Stomach (tissue), 4 donors: Measurements from ENCODE around the gene LY9.

ENCODE experiments used
- EP300 ChIP-seq: sonication (generic); formaldehyde crosslinking; IDR thresholded peaks from one replicate; pipeline ENCODE4 v1.6.1; 2017; ENCODE audit warnings: antibody characterized with exemption
- POLR2AphosphoS5 ChIP-seq, 3 donors: sonication (generic); formaldehyde crosslinking; IDR thresholded peaks; one replicate each; pipeline ENCODE4 v1.6.1; 2016; ENCODE audit warnings: antibody characterized with exemption in 3 of 3
- TF ChIP-seq, protein P1 (sequence below), 7 experiments: fragments of 450-650 bp in 4 of 7; fragments of 200-600 bp in 3 of 7; sonication (generic) in 3 of 7; IDR thresholded peaks; one replicate each; pipeline ENCODE4 v1.5.1; 2016 to 2019; ENCODE audit warnings: antibody characterized with exemption in 7 of 7, control low read depth in 2 of 7, mild to moderate bottlenecking in 1 of 7

DNA sequence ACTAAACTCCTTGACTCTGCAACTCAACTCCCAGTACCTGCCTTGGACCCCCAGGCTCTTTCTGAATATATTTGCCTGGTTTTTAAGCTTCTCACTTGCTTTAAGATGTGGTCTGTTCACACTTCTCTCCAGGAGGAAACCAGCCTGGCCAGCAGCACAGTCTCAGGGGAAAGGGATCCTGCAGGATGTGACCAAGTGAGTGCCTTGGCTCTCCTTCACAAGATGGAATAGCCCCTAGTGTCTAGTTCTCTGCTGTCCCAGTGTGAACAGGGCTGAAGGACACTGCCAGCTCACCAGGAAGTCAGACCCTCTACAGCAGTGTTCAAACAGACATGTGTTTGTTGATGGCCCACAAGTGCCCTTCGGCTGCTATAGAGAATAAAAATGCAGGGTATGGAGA, 33.8 kb downstream of the LY9 start:
- TF ChIP-seq, protein P1, sequence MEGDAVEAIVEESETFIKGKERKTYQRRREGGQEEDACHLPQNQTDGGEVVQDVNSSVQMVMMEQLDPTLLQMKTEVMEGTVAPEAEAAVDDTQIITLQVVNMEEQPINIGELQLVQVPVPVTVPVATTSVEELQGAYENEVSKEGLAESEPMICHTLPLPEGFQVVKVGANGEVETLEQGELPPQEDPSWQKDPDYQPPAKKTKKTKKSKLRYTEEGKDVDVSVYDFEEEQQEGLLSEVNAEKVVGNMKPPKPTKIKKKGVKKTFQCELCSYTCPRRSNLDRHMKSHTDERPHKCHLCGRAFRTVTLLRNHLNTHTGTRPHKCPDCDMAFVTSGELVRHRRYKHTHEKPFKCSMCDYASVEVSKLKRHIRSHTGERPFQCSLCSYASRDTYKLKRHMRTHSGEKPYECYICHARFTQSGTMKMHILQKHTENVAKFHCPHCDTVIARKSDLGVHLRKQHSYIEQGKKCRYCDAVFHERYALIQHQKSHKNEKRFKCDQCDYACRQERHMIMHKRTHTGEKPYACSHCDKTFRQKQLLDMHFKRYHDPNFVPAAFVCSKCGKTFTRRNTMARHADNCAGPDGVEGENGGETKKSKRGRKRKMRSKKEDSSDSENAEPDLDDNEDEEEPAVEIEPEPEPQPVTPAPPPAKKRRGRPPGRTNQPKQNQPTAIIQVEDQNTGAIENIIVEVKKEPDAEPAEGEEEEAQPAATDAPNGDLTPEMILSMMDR (IDR thresholded peaks at IDR 0.05) = no peak
- no peak for TF ChIP-seq EP300
- TF ChIP-seq POLR2AphosphoS5 (IDR thresholded peaks at IDR 0.05) = no peak
